NT2/D1 (cell line): ENCODE data around the gene CRLF1.

ENCODE experiments used
- SUZ12 ChIP-seq: IDR thresholded peaks from 2 replicates; pipeline ENCODE4 v1.6.1; 2011; ENCODE audit not compliant: insufficient read length, insufficient read depth; ENCODE audit errors: extremely low read depth
- ZNF274 ChIP-seq: IDR thresholded peaks from 2 replicates; pipeline ENCODE4 v1.6.1; 2011; ENCODE audit warnings: mild to moderate bottlenecking, low read depth, low read length

GRCh38 chr19:18562086-18562485 lies 44.5 kb downstream of the CRLF1 start:
- TF ChIP-seq ZNF274 (no peak), SUZ12 (no peak)
